Stimulated activated CD8-positive, alpha-beta memory T cell treated with anti-CD3 and anti-CD28 coated beads, Interleukin-15, amount 100 ng/mL, for 1 hour (primary cell): ENCODE measurements around the gene TMEM50A.
"Not testable (repeated sequence)": the region's sequence is repeated elsewhere in the genome, so short reads cannot be mapped to it uniquely, and the experiment has no call there.

Experiments used
- DNase-seq: peaks from one replicate; pipeline ENCODE4 v3.0.0-alpha.2; 2020; ENCODE audit warnings: low read depth

Gene TMEM50A

DNA sequence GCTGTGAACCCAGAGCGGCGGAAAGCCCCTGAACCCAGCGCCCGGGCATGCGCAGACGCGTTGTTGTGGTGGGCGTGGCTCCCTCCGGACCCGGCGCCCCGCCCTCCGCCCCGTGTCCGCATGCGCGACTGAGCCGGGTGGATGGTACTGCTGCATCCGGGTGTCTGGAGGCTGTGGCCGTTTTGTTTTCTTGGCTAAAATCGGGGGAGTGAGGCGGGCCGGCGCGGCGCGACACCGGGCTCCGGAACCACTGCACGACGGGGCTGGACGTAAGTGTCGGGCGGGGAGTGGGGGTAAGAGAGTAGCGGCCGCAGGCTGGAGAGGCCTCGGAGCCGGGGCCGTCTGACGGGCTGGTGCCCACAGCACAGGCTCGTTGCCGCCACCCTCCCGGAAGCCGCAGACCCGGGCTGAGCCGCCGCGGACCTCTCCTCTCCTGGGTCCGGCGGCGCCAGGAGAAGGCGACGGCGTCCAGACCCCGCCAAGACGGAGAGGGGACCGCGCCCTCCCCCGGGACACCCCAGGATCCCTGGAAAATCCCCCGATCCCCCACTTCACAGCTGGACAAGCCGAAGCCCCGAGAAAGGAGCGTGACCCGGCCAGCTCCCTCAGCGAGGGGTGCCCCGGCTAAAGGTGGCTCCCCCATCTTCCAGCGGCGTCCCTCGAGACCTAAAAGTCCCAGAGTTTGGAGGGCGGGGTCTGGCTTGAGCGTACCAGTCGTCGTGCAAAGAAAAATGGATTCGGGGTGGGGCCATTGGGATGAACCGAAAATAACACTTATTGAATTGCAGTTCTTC, at the start of gene TMEM50A:
Gene TMEM50A (plus strand): TSS at position 147 of the 794 bp plus-strand sequence. CDS start 2,153 bp downstream, outside the sequence.
- DNase-seq: peak; percentile 78

DNA sequence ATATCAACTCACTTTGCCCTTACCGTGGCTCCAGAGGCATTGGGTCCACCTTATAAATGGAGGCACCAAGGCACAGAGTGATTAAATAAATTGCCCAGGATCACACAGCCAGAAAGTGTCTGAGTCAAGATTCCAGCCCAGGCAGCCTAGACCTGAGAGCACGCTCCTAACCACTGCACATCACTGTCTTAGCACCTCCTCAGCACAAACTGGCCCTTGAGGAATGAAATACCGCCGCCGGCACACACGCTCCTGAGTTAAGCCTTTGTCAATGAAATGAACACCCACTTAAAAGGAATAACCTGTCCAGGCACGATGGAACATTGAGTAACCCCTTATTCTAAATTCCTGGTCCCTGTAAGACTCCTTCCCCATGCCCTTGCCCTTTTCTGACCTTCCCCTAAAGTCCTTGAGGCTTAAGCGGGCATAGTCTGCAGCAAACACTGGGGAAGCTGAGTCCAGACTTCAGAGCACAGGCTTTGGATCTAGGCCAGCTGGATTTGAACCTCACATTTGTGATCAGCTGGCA, 49.5 kb upstream of the TMEM50A start:
- DNase-seq: not testable (repeated sequence)

GRCh38 chr1:25290043-25290442, 48.1 kb upstream of the TMEM50A start:
- DNase-seq: not testable (repeated sequence)

GRCh38 chr1:25293426-25293825, 44.7 kb upstream of the TMEM50A start:
- DNase-seq: not testable (repeated sequence)

GRCh38 chr1:25294889-25295826, 43.0 kb upstream of the TMEM50A start:
- not testable (repeated sequence) for DNase-seq

- DNase-seq: not testable (repeated sequence)
Measured at GRCh38 chr1:25296501-25296900, 41.6 kb upstream of the TMEM50A start.

DNA sequence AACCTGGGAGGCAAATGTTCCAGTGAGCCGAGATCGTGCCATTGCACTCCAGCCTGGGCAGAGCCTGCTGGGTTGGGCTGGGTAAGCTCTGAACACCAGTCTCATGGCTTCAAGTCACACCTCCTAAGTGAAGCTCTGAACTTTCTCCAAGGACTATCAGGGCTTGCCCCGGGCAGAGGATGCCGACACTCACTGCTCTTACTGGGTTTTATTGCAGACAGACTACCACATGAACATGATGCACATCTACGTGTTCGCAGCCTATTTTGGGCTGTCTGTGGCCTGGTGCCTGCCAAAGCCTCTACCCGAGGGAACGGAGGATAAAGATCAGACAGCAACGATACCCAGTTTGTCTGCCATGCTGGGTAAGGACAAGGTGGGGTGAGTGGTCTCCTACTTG, 37.4 kb upstream of the TMEM50A start:
- not testable (repeated sequence) for DNase-seq

DNA sequence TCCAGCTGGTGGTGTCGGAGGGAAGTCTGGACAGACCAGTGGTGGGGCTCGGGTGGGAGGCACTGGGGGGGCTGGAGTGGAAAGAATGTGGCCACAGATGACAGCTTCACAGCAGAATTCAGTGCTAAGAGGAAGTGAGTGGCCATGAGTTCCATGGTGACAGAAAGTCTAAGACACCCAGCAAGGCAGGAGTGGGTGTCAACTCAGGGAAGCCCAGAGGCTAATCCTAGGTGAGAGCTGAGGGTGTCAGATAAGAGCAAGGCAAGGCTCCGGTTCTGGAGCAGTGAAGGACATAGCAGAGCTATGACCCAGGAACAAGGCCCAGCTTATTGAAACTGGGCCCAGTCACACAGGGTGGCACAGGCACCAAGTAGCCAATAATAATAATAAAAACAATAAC, 35.8 kb upstream of the TMEM50A start:
- not testable (repeated sequence) for DNase-seq

DNA sequence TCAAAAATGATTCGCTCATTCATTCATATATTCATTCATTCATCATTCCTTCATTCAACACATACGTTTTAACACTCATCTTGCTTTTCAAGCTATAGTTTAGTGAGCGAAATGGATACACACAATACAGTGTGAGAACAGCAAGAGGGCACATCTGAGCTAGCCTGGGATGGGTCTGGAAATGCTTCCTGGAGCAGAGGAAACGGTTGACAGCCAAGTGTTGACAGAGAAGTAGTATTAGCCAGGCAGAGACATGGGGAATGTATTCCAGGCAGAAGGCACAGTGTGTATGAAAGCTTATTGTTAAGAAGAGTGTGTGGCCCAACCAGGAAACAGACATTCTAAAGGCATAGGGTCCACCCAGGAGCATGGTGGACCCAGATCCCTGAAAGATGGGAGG, 33.2 kb upstream of the TMEM50A start:
- DNase-seq: not testable (repeated sequence)

DNA sequence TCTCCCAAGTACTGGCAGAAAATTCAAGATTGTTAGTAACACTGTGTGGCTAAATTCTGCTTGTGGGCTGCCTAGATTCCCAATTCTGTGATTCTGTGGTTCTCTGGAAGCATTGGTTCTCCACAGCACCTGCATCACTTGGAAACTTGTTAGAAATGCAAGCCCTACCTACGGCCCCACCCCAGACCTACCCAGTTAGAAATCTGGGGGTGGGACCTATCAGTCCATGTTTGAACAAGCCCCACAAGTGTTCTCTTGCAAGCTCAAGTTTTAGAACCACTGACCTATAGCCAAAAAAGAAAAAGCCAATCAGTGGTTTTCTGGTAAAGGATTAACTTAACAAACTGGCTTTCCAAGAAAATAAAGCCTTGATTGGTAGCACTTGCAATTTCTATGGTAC, 30.0 kb upstream of the TMEM50A start:
- DNase-seq: not testable (repeated sequence)

DNA sequence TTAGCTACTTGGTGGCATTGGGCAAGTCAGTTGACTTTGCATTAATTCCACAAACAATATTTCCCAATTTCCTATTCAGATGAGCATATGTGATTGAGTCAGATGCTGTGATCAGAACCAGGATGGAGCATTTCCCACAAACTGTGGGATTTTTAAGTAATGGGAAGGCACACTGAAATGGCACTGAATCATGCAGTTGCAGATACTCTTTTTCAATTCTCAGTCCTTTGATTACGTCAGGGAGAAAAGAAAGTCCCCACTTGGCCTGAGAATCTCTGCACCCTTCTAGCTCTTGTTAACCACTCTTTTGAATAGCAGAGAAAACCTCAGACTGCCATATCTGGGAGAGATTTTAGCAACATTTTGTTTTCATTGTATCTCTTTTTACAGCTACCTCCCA, 29.0 kb upstream of the TMEM50A start:
- not testable (repeated sequence) for DNase-seq

- DNase-seq: not testable (repeated sequence)
Measured at GRCh38 chr1:25309486-25309885, 28.6 kb upstream of the TMEM50A start.

- not testable (repeated sequence) for DNase-seq
Measured at GRCh38 chr1:25312806-25313470, 25.2 kb upstream of the TMEM50A start.

DNA sequence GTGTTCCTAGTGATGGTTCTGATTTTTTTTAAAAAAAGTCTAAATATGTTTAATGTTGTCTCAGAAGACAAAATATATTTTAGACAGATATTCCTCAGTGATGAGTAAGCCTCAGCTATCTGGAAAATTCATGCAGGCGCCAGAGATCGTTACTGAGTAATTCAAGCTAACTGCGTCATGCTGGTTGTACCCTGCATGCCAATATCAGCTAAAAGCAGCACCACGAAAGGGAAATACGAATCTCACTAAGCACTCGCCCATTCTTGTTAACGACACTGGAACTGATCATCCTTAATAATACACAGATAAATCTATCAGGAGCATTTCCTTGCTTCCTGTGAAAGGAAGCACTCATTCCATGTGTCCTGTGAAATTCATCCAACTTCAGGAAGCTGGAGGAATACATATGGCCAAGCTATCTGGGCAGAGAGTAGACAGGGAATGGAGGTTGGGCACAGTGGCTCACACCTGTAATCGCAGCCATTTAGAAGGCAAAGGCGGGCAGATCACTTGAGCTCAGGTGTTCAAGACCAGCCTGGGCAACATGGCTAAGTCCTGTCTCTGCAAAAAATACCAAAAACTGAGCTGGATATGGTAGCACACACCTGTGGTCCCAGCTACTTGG, 17.7 kb upstream of the TMEM50A start:
- not testable (repeated sequence) for DNase-seq

DNA sequence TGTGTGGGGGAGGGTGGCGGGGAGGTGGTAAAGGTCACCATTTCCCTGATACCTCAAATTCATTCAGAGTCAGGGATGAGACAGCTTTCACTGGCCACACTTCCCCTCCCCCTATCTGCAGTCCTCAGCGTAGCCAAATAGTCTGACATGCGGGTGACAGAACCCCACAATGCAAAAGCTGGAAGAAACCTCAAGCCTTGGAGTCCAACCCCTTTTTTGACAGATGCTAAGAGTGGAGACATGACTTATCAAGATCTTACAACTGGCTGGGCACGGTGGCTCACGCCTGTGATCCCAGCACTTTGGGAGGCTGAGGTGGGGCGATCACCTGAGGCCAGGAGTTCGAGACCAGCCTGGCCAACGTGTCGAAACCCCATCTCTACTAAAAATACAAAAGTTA, 16.0 kb upstream of the TMEM50A start:
- not testable (repeated sequence) for DNase-seq

DNA sequence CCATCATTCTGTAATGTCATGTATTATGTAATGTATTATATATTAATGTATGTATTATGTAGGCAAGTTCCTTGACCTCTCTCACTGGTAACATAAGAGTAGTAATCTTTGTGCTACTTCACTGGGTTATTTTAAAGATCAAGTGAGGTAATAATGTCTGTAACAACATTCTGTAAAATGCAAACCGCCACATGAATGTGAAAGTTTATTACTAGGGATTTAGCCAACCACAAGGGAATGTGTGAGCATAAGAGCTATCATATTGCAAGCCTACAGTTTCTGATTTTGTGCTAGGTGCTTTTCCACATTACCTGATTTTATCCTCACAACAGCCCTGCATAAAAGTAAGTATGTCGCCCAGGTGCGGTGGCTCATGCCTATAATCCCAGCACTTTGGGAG, 13.7 kb upstream of the TMEM50A start:
- DNase-seq: not testable (repeated sequence)

DNA sequence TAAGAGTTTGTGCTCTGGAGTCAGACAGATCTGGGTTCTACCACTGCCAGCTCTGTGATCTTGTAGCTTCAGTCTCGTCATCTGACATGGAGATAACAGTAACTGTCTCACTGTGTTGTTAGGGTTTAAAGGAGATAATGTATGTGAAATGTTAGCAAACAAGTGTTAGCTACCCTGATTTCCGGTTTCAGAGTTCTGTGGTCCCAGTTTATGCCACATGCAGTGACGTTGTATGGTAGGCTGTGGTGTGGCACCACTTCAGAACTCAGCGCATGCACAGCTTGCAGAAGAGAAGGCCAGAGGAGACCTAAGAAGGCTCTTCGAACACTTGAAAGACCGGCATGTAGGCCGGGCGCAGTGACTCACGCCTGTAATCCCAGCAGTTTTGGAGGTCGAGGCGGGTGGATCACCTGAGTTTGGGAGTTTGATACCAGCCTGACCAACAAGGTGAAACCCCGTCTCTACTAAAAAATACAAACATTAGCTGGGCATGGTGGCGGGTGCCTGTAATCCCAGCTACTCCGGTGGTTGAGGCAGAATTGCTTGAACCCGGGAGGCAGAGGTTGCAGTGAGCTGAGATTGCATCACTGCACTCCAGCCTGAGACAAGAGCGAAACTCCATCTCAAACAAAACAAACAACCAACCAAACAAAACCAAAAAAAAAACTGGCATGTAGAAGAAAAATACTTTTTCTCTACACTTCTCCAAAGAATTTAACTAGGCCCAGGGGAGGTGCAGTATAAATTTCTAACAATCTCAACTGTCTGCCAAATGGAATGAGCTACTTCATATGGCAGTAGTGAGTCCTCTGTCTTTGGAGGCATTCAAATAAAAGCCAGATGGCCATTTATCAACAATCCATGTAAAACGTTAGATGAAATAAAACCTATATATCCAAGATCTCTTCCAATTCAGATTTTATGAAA, 10.0 kb upstream of the TMEM50A start:
- not testable (repeated sequence) for DNase-seq

DNA sequence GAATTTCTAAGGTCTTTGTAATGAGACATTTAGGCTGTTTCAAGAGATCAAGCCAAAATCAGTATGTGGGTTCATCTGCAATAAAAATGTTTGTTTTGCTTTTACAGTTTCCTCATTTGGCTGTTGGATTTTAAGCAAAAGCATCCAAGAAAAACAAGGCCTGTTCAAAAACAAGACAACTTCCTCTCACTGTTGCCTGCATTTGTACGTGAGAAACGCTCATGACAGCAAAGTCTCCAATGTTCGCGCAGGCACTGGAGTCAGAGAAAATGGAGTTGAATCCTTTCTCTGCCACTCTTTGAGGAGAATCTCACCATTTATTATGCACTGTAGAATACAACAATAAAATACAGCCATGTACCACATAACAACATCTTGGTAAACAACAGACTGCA, 9.3 kb upstream of the TMEM50A start:
- DNase-seq: not testable (repeated sequence)

DNA sequence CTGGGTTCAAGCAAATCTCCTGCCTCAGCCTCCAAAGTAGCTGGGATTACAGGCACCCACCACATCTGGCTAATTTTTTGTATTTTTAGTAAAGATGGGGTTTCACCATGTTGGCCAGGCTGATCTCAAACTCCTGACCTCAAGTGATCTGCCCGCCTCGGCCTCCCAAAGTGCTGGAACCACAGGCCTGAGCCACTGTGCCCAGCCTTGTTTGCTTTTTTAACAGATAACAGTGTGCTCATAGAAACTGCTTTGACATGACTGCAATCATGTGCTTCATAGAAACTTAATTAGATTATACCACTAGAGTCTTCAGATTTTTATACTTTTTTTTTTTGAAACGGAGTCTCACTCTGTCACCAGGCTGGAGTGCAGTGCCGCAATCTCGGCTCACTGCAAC, 8.8 kb upstream of the TMEM50A start:
- DNase-seq: not testable (repeated sequence)

GRCh38 chr1:25329950-25330349, 8.2 kb upstream of the TMEM50A start:
- DNase-seq: not testable (repeated sequence)
